T follicular helper cell (primary cell): Measurements from ENCODE around the gene PCP4L1.
"Not testable (repeated sequence)": the region's sequence is repeated elsewhere in the genome, so short reads cannot be mapped to it uniquely, and the experiment has no call there.

Source experiments
- DNase-seq: peaks from one replicate; pipeline ENCODE4 v3.0.0-alpha.2; 2020; ENCODE audit warnings: low read depth

PCP4L1 gene

DNA sequence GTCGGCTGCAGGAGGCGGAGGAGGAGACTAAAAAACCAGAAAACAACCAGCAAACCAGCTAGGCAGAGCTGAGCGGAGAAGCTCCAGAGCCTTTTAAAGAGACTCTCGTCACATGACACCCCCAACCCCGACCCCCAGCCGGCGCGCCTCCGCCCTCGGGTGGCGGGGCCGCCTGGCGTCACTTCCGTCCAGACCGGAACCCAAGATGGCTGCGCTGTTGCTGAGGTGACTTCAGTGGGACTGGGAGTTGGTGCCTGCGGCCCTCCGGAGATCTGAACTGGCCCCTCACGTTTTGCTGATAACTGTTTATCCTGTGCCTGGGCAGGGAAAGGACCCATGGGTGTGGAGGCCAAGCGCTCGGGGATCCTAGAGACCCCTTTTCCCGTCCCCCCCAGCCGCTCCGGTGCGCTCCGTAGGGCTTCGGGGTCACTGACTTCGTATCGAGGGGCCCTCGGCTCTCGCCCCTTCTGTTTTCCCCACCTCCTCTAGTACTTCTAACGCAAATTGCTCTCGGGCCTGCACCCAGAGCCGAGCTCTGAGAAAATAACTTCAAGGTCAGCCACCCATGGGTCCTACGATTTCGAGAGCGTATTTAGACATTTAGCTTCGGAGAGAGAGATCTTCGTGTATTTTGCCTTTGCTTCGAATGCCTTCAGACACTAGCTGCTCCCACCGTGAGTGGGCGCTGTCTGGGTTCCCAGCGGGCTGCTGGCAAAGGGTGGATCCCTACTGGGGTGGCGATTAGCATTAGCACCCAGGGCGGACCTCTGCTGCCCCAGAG, 55.8 kb downstream of the PCP4L1 start, which contains the start of gene SDHC:
Gene SDHC (plus strand): TSS at position 181 of the 781 bp plus-strand sequence. CDS start 25 bp downstream, at position 206.
- DNase-seq: peak; percentile 88

DNA sequence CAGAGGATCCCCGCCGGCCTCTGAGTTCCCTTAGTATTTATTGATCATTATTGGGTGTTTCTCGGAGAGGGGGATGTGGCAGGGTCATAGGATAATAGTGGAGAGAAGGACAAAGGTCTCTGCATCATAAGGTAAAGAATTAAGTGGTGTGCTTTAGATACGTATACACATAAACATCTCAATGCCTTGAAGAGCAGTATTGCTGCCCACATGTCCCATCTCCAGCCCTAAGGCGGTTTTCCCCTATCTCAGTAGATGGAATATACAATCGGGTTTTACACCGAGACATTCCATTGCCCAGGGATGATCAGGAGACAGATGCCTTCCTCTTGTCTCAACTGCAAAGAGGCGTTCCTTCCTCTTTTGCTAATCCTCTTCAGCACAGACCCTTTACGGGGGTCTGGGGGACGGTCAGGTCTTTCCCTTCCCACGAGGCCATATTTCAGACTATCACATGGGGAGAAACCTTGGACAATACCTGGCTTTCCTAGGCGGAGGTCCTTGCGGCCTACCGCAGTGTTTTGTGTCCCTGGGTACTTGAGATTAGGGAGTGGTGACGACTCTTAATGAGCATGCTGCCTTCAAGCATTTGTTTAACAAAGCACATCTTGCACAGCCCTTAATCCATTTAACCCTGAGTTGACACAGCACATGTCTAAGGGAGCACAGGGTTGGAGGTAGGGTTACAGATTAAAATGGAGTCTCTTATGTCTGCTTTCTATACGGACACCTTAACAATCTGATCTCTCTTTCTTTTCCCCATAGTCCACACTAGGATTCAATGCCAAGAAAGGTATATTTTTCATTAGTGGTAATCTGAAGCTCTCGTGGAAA, 57.5 kb downstream of the PCP4L1 start:
- not testable (repeated sequence) for DNase-seq

DNA sequence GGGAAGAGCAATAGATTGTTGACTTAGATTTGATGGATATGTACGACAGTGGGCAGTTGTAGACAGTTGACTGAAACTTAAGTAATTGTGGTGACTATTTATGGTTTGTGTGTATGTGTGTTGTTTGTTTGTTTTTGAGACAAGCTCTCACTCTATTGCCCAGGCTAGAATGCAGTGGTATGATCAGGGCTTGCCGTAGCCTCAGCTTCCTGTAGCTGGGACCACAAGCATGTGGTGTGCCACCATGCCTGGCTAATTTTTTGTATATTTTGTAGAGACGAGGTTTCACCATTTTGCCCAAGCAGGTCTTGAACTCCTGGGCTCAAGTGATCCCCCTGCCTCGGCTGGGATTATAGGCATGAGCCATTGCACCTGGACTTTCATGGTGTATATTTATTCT, 65.5 kb downstream of the PCP4L1 start:
- DNase-seq: no peak

DNA sequence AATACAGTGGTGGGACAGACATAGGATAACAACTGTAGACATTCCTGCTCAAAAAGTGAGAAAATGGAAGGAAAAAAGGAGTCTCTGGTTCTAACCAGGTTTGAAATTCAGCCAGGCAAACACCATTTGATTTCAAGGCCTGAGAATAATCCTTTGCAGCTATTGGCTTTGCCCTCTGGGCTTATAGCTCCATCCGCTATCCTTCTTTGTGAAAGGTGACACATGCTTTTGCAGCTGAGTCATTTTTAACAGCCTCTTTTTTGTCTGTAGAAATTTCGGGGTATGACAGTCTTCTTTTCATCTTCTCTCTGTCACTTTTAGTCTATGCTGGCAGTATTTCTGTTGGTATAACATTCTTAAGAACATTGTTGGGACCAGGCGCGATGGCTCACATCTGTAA, 71.8 kb downstream of the PCP4L1 start:
- no peak for DNase-seq

DNA sequence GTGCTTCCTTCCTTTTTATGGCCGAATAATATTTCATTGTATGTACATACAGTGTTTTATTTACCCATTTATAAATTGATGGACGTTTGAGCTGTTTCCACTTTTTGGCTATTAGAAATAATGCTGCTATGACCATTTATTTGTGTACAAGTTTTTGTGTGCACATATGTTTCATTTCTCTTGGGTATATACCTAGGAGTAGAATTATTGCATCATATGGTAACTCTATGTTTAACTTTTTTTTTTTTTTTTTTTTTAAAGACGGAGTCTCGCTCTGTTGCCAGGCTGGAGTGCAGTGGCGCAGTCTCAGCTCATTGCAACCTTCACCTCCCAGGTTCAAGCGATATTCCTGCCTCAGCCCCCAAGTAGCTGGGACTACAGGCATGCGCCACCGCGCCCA, 74.6 kb downstream of the PCP4L1 start:
- no peak for DNase-seq
